HG02981 (cell line): ENCODE data around the gene METTL4.

Source experiments
- ATAC-seq: cut with Tn5 transposase; IDR thresholded peaks from one replicate; pipeline ENCODE4 v1.9.1; 2021; ENCODE audit warnings: mild to moderate bottlenecking, moderate library complexity; ENCODE audit not compliant: unreplicated experiment

Gene METTL4

GRCh38 chr18:2571200-2572170 lies at the start of gene METTL4, which contains the start of gene NDC80:
METTL4 (minus strand) TSS chr18:2571505; CDS start chr18:2567216, 4,289 bp downstream.
NDC80 (plus strand) TSS chr18:2571557; CDS start chr18:2572986, 1,429 bp downstream.
- ATAC-seq: peak; percentile 72

- no peak for ATAC-seq
Measured at GRCh38 chr18:2618009-2618408, 46.7 kb upstream of the METTL4 start.

GRCh38 chr18:2617401-2617998 lies 46.2 kb upstream of the METTL4 start:
- no peak for ATAC-seq

- no peak for ATAC-seq
Measured at GRCh38 chr18:2612996-2613395, 41.7 kb upstream of the METTL4 start.

- no peak for ATAC-seq
Measured at GRCh38 chr18:2610549-2610948, 39.2 kb upstream of the METTL4 start.

GRCh38 chr18:2609604-2610003 lies 38.3 kb upstream of the METTL4 start:
- no peak for ATAC-seq

GRCh38 chr18:2606335-2606734 lies 35.0 kb upstream of the METTL4 start:
- ATAC-seq: no peak

- ATAC-seq: no peak
Measured at GRCh38 chr18:2602844-2603243, 31.5 kb upstream of the METTL4 start.

- ATAC-seq: no peak
Measured at GRCh38 chr18:2597639-2598038, 26.3 kb upstream of the METTL4 start.

GRCh38 chr18:2590303-2590702 lies 19.0 kb upstream of the METTL4 start:
- no peak for ATAC-seq

- ATAC-seq: no peak
Measured at GRCh38 chr18:2589345-2590068, 18.2 kb upstream of the METTL4 start.

GRCh38 chr18:2588666-2589344 lies 17.5 kb upstream of the METTL4 start:
- no peak for ATAC-seq

GRCh38 chr18:2587788-2588187 lies 16.5 kb upstream of the METTL4 start:
- no peak for ATAC-seq

GRCh38 chr18:2573408-2573807 lies 2.1 kb upstream of the METTL4 start:
- no peak for ATAC-seq

GRCh38 chr18:2572892-2573291 lies 1.6 kb upstream of the METTL4 start:
- ATAC-seq: no peak

GRCh38 chr18:2572171-2572569 lies 865 bp upstream of the METTL4 start:
- ATAC-seq: no peak

- ATAC-seq: peak; percentile 38
Measured at GRCh38 chr18:2570772-2571199, 519 bp downstream of the METTL4 start.

- ATAC-seq: no peak
Measured at GRCh38 chr18:2569338-2570207, 1.7 kb downstream of the METTL4 start.

GRCh38 chr18:2568605-2569004 lies 2.7 kb downstream of the METTL4 start:
- no peak for ATAC-seq

- no peak for ATAC-seq
Measured at GRCh38 chr18:2568129-2568528, 3.2 kb downstream of the METTL4 start.
